HCT116 (cell line): ENCODE results near the gene GBF1.

Experiments used
- EZH2phosphoT487 ChIP-seq: fragments of 200-600 bp; IDR thresholded peaks from 2 replicates; pipeline ENCODE4 v1.6.1; 2018; ENCODE audit warnings: antibody characterized with exemption, borderline replicate concordance
- TF ChIP-seq, protein P1 (sequence below): IDR thresholded peaks from 2 replicates; pipeline ENCODE4 v1.6.1; 2012; ENCODE audit warnings: low read depth

DNA sequence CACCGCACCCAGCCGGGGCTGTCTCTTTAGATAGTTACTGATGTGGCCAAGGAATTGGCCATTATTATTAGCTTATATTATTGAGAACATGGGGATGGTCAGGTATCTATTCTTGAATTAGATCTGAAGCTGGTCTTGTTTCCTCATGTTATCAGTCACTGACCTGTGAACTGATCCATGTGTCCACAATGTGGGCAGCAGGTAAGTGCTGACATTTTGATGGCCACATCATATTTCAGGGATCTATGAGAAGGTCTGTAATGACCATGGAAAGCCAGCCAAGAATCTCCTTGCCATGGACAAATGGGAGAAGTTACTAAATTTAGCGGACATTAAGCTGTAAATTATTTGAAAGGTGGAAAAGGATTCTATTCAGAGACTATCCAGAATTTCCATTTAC is 61.4 kb downstream of the GBF1 start:
- TF ChIP-seq, protein P1, sequence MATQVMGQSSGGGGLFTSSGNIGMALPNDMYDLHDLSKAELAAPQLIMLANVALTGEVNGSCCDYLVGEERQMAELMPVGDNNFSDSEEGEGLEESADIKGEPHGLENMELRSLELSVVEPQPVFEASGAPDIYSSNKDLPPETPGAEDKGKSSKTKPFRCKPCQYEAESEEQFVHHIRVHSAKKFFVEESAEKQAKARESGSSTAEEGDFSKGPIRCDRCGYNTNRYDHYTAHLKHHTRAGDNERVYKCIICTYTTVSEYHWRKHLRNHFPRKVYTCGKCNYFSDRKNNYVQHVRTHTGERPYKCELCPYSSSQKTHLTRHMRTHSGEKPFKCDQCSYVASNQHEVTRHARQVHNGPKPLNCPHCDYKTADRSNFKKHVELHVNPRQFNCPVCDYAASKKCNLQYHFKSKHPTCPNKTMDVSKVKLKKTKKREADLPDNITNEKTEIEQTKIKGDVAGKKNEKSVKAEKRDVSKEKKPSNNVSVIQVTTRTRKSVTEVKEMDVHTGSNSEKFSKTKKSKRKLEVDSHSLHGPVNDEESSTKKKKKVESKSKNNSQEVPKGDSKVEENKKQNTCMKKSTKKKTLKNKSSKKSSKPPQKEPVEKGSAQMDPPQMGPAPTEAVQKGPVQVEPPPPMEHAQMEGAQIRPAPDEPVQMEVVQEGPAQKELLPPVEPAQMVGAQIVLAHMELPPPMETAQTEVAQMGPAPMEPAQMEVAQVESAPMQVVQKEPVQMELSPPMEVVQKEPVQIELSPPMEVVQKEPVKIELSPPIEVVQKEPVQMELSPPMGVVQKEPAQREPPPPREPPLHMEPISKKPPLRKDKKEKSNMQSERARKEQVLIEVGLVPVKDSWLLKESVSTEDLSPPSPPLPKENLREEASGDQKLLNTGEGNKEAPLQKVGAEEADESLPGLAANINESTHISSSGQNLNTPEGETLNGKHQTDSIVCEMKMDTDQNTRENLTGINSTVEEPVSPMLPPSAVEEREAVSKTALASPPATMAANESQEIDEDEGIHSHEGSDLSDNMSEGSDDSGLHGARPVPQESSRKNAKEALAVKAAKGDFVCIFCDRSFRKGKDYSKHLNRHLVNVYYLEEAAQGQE, result no peak
- TF ChIP-seq EZH2phosphoT487, result no peak
